Esophagus squamous epithelium (tissue), 5 donors: ENCODE results near the gene MBP. TPM values are rescaled to one million over a fixed set of nuclear protein-coding genes. Genes with fewer than 3 reads are reported as not detected.

Experiments used
- DNase-seq: peaks from one replicate; lab custom pipeline; 2025; lab: John Stamatoyannopoulos, UW
- H3K27ac ChIP-seq, 4 donors: fragments of 200-600 bp; sonication (generic); one replicate each; pipeline ENCODE4 v1.5.1; 2016 to 2019; ENCODE audit warnings: mild to moderate bottlenecking in 1 of 4
- H3K27me3 ChIP-seq, 4 donors: fragments of 200-600 bp; sonication (generic); 1 replicate in 3 of 4; 2 replicates in 1 of 4; pipeline versions ENCODE4 v1.5.1 to v1.6.0; 2017 to 2021; ENCODE audit warnings: antibody characterized with exemption in 1 of 4
- H3K36me3 ChIP-seq, 3 donors: fragments of 200-600 bp; sonication (generic); one replicate each; pipeline ENCODE4 v1.5.1; 2016 to 2019
- H3K4me1 ChIP-seq, 3 donors: fragments of 200-600 bp; sonication (generic); one replicate each; pipeline ENCODE4 v1.5.1; 2017 to 2019
- H3K4me3 ChIP-seq, 4 donors: fragments of 200-600 bp; sonication (generic); 1 replicate in 3 of 4; 2 replicates in 1 of 4; pipeline ENCODE4 v1.5.1; 2016 to 2019; ENCODE audit warnings: mild to moderate bottlenecking in 2 of 4, moderate library complexity in 1 of 4
- H3K9me3 ChIP-seq, 3 donors: fragments of 200-600 bp; sonication (generic); one replicate each; pipeline ENCODE4 v1.5.1; 2016 to 2019
- POLR2A ChIP-seq, 4 donors: fragments of 450-650 bp; IDR thresholded peaks; one replicate each; pipeline ENCODE4 v1.6.1; 2017; ENCODE audit warnings: antibody characterized with exemption in 4 of 4, mild to moderate bottlenecking in 4 of 4, moderate library complexity in 3 of 4
- WGBS, 2 donors: methylation state at CpG; one replicate each; pipeline ENCODE4 v1.1.5; 2018; 5-methylcytosine and 5-hydroxymethylcytosine counted together
- intact Hi-C: fragments of 100-400 bp; cut with DNase I; formaldehyde crosslinking; loops from one replicate; pipeline ENCODE4 v1.15.0; 2022
- total RNA-seq, 4 donors: library from RNA; depleted of rRNA; stranded (reverse); fragments of >200 nt; gene quantifications; one replicate each; pipeline ENCODE4 v1.1.0, GENCODE V29; 2016
- TF ChIP-seq, protein P1 (sequence below), 6 experiments: fragments of 450-650 bp in 4 of 6; fragments of 200-600 bp in 2 of 6; sonication (generic) in 2 of 6; IDR thresholded peaks; one replicate each; pipeline ENCODE4 v1.5.1; 2016 to 2019; ENCODE audit warnings: antibody characterized with exemption in 6 of 6, mild to moderate bottlenecking in 4 of 6, moderate library complexity in 4 of 6
- donor health status: DM: yes; HTN: yes; CAD: no.

Gene MBP
- total RNA-seq, 4 donors from 2014 or later, result 21.9 to 38.9 (median 25.2) TPM

DNA sequence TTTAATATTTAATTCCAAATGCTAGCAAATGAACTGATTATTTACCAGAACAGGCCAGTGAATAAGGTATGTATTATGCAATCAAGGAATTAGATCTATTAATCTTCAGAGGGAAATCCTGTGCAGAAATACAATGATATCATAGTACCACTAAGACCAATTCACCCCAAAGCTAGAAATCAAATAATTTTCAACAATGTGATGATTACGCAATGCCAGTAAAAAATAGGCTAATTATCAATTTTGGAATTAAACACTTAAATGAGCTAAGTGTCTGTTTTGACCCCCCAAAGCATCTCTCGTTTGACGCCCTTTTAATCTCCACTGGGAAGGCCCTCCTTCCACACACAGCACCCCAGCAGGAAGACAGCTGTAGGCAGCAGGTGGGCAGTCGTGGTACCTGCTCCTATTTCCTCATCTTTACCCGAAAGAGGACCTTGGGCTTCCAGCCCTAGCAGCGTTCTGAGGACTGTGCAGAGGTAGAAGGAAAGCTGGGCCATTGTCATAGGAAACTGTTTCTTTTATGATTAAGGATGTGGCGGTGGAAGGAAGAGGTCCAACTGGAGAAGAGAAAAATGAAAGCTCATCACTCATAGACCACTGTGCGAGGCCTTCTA, 84.7 kb downstream of the MBP start:
- intact Hi-C loops, result no loop called here
- TF ChIP-seq, protein P1, sequence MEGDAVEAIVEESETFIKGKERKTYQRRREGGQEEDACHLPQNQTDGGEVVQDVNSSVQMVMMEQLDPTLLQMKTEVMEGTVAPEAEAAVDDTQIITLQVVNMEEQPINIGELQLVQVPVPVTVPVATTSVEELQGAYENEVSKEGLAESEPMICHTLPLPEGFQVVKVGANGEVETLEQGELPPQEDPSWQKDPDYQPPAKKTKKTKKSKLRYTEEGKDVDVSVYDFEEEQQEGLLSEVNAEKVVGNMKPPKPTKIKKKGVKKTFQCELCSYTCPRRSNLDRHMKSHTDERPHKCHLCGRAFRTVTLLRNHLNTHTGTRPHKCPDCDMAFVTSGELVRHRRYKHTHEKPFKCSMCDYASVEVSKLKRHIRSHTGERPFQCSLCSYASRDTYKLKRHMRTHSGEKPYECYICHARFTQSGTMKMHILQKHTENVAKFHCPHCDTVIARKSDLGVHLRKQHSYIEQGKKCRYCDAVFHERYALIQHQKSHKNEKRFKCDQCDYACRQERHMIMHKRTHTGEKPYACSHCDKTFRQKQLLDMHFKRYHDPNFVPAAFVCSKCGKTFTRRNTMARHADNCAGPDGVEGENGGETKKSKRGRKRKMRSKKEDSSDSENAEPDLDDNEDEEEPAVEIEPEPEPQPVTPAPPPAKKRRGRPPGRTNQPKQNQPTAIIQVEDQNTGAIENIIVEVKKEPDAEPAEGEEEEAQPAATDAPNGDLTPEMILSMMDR (IDR thresholded peaks at IDR 0.05), result no peak
- TF ChIP-seq POLR2A (IDR thresholded peaks at IDR 0.05), result no peak
- no peak overlapping the region for H3K4me3 ChIP-seq
- peaks cover 0 to 29% (median 0%) of the 10 kb centered on the region in 3 donors for H3K4me1 ChIP-seq
- peaks cover 0 to 40% (median 0%) of the 10 kb centered on the region in 3 donors for H3K36me3 ChIP-seq
- no peaks in the 10 kb centered on the region for H3K27me3 ChIP-seq
- no peak overlapping the region for H3K27ac ChIP-seq
- no peaks in the 10 kb centered on the region for H3K9me3 ChIP-seq
- 74 to 76% methylated on average over 6 to 8 of the region's 8 CpGs for WGBS, 2 donors
- DNase-seq, result no peak

DNA sequence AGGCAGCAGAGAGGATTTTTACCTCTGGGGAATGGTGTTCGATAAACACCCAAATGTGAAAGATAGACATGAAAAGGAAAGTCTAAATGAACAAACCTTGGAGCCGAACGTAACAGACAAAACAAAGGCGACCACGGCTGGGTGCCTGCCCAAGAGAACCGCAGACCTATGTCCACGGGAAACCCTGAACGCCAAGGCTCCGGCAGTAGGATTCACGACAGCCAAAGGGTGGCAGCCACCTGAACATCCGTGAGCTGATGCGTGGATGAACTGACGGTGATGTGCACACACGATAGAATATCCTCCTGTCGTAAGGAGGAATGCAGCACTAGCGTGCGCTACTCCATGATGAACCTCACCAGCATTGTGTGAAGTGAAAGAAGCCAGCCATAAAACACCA, 85.6 kb downstream of the MBP start:
- Histone ChIP-seq H3K4me1 (peaks cover 0 to 28% (median 0%) of the 10 kb centered on the region in 3 donors), H3K4me3 (no peak overlapping the region), H3K36me3 (peaks cover 0 to 36% (median 0%) of the 10 kb centered on the region in 3 donors), H3K9me3 (no peaks in the 10 kb centered on the region), H3K27me3 (no peaks in the 10 kb centered on the region), H3K27ac (no peak overlapping the region)
- no peak for DNase-seq
- intact Hi-C loops, result no loop called here
- no peak for TF ChIP-seq POLR2A (IDR thresholded peaks at IDR 0.05)
- TF ChIP-seq, protein P1 (IDR thresholded peaks at IDR 0.05), result no peak
- WGBS, 2 donors, result 90 to 92% methylated on average over 17 of the region's 17 CpGs

- Histone ChIP-seq H3K4me1 (peaks cover 0 to 28% (median 0%) of the 10 kb centered on the region in 3 donors), H3K27me3 (no peaks in the 10 kb centered on the region), H3K27ac (no peak overlapping the region), H3K9me3 (no peaks in the 10 kb centered on the region), H3K4me3 (no peak overlapping the region), H3K36me3 (peaks cover 0 to 36% (median 0%) of the 10 kb centered on the region in 3 donors)
- no peak for DNase-seq
- 72 to 89% methylated on average over 4 to 8 of the region's 9 CpGs for WGBS, 2 donors
- intact Hi-C loops, result no loop called here
- TF ChIP-seq, protein P1 (IDR thresholded peaks at IDR 0.05), result no peak
- TF ChIP-seq POLR2A (IDR thresholded peaks at IDR 0.05), result no peak
These were observed 86.2 kb downstream of the MBP start for GRCh38 chr18:77046409-77046808.

GRCh38 chr18:77045677-77046076, 86.9 kb downstream of the MBP start:
- Histone ChIP-seq H3K27me3 (no peaks in the 10 kb centered on the region), H3K27ac (no peak overlapping the region), H3K4me3 (no peak overlapping the region), H3K36me3 (peaks cover 0 to 36% (median 0%) of the 10 kb centered on the region in 3 donors), H3K9me3 (no peaks in the 10 kb centered on the region), H3K4me1 (peaks cover 0 to 23% (median 0%) of the 10 kb centered on the region in 3 donors)
- 77 to 85% methylated on average over 6 of the region's 6 CpGs for WGBS, 2 donors
- no peak for DNase-seq
- intact Hi-C loops, result no loop called here
- no peak for TF ChIP-seq POLR2A (IDR thresholded peaks at IDR 0.05)
- TF ChIP-seq, protein P1 (IDR thresholded peaks at IDR 0.05), result no peak

GRCh38 chr18:77044866-77045664, 87.5 kb downstream of the MBP start:
- no peaks in the 10 kb centered on the region for H3K27me3 ChIP-seq
- intact Hi-C loops, result no loop called here

More at GRCh38 chr18:77044866-77045664, 87.5 kb downstream of the MBP start:
- Histone ChIP-seq H3K36me3 (peaks cover 0 to 36% (median 0%) of the 10 kb centered on the region in 3 donors), H3K9me3 (no peaks in the 10 kb centered on the region), H3K4me1 (peaks cover 0 to 17% (median 0%) of the 10 kb centered on the region in 3 donors), H3K4me3 (no peak overlapping the region), H3K27ac (no peak overlapping the region)
- WGBS, 2 donors, result 70 to 71% methylated on average over 9 to 13 of the region's 14 CpGs
- TF ChIP-seq POLR2A (IDR thresholded peaks at IDR 0.05), result no peak
- TF ChIP-seq, protein P1 (IDR thresholded peaks at IDR 0.05), result no peak
- DNase-seq, result no peak
